ENCODE results near the gene NFE2. TPM values are rescaled to one million over a fixed set of nuclear protein-coding genes. Genes with fewer than 3 reads are reported as not detected.

Gene NFE2
- total and polyA plus RNA-seq, 2 of the 8 experiments (the other 6 are each of a cell fraction or from before 2014, with no cell fraction given): 2.0 to 6.1 TPM

DNA sequence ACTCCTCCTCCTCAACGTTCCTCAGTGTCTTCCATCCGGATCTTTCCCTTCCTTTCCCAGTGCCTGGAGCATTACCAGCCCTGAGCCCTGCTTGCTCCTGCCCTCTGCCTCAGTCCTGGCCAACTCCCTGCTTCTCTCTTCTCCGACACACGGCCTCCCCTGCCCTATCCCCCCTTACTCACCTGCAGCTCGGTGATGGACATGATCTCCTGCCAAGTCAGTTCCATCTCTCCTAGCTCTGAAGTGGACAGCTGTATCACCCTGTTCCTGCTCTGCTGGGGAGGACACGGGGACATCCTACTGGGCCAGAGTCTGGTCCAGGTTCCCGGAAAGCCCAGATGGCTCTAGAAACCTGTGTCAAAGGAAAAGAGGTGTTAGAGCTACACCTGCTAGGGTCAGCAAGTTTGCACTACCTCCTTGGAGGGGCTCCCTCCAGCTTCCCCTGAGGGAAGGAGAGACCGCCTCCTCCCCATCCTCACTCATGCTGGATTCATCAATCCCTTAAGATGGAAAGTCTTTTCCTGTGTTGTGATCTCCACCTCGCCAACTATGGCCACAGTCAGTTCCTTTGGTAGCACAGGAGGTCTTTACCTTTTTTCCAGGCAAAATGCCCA, 5.8 kb downstream of the NFE2 start (continued):
- TF ChIP-seq BRCA1 (IDR thresholded peaks at IDR 0.05; ENCODE audit: low read depth, low read length): no peak
- TF ChIP-seq SP2 (IDR thresholded peaks at IDR 0.05; ENCODE audit: low read length): no peak
- TF ChIP-seq SIN3A (conservative IDR thresholded peaks at IDR 0.05 in 1 of 2, IDR thresholded peaks at IDR 0.05 in 1 of 2; ENCODE audit: low read depth in 1 of 2, low read length in 2 of 2): no peak
- TF ChIP-seq POLR2A (IDR thresholded peaks at IDR 0.05; ENCODE audit: control extremely low read depth in 1 of 2, low read depth in 2 of 2, low read length in 2 of 2): no peak
- no peak for TF ChIP-seq CBX8 (IDR thresholded peaks at IDR 0.05; ENCODE audit: borderline replicate concordance, low read depth, low read length)
- no peak for TF ChIP-seq KDM1A (IDR thresholded peaks at IDR 0.05; ENCODE audit: borderline replicate concordance, low read length)

Measured in H1 (cell line).